Activated naive CD4-positive, alpha-beta T cell treated with anti-CD3 and anti-CD28 coated beads, Interleukin-2, amount 50 U/mL, for 72 hours (primary cell): ENCODE data around the gene PDE4D. TPM values are rescaled to one million over a fixed set of nuclear protein-coding genes. Genes with fewer than 3 reads are reported as not detected.
A peak's percentile ranks its signal among the peaks of the same experiment; 100 is the strongest.

Experiments used
- ATAC-seq, 2 donors: fragments of 150-1000 bp; cut with Tn5 transposase; 2 replicates each; pipeline ENCODE4 v1.10.0; 2021; ENCODE audit warnings: mild to moderate bottlenecking in 2 of 2, moderate library complexity in 2 of 2
- DNase-seq, 2 donors: peaks; one replicate each; pipeline ENCODE4 v3.0.0; 2021 to 2022; ENCODE audit warnings: low spot score in 2 of 2
- H3K27ac Mint-ChIP-seq, 2 donors: one replicate each; pipeline ENCODE4 v1.8.0; 2022; ENCODE audit warnings: mild to moderate bottlenecking in 2 of 2, mixed read lengths in 2 of 2
- H3K36me3 Mint-ChIP-seq, 2 donors: one replicate each; pipeline ENCODE4 v1.8.0; 2022; ENCODE audit warnings: mixed read lengths in 2 of 2
- H3K9me3 Mint-ChIP-seq, 2 donors: one replicate each; pipeline ENCODE4 v1.8.0; 2022; ENCODE audit warnings: mixed read lengths in 2 of 2
- total RNA-seq, 2 donors: library from RNA; stranded (reverse); gene quantifications; one replicate each; pipeline ENCODE4 v1.2.3, GENCODE V29; 2022

Gene PDE4D
- total RNA-seq, 2 donors from 2014 or later = 31.1 to 86.7 TPM

GRCh38 chr5:59823420-59823819, 70.1 kb downstream of the PDE4D start:
- Mint-ChIP-seq H3K9me3 (no peaks in the 10 kb centered on the region), H3K36me3 (no peaks in the 10 kb centered on the region), H3K27ac (no peak overlapping the region)
- no peak for DNase-seq
- no peak for ATAC-seq

GRCh38 chr5:59819806-59820205, 73.7 kb downstream of the PDE4D start:
- DNase-seq (no peak), ATAC-seq (no peak)
- no peaks in the 10 kb centered on the region for H3K9me3 Mint-ChIP-seq
- no peak overlapping the region for H3K27ac Mint-ChIP-seq
- H3K36me3 Mint-ChIP-seq = no peaks in the 10 kb centered on the region

- DNase-seq (no peak), ATAC-seq (no peak)
- Mint-ChIP-seq H3K36me3 (no peaks in the 10 kb centered on the region), H3K9me3 (no peaks in the 10 kb centered on the region), H3K27ac (no peak overlapping the region)
These were observed 76.0 kb downstream of the PDE4D start for GRCh38 chr5:59817536-59817935.

GRCh38 chr5:59816654-59817300, 76.7 kb downstream of the PDE4D start:
- no peaks in the 10 kb centered on the region for H3K9me3 Mint-ChIP-seq
- ATAC-seq = no peak
- no peak for DNase-seq
- H3K36me3 Mint-ChIP-seq = no peaks in the 10 kb centered on the region
- no peak overlapping the region for H3K27ac Mint-ChIP-seq

- DNase-seq (no peak), ATAC-seq (no peak)
- no peaks in the 10 kb centered on the region for H3K9me3 Mint-ChIP-seq
- H3K27ac Mint-ChIP-seq = no peak overlapping the region
- H3K36me3 Mint-ChIP-seq = no peaks in the 10 kb centered on the region
These were observed 79.0 kb downstream of the PDE4D start for GRCh38 chr5:59814537-59814872.

- DNase-seq (peak in 1 of 2 donors; percentile 19), ATAC-seq (peak in 1 of 2 donors; percentile 74)
- Mint-ChIP-seq H3K9me3 (no peaks in the 10 kb centered on the region), H3K36me3 (no peaks in the 10 kb centered on the region), H3K27ac (no peak overlapping the region)
These were observed 79.6 kb downstream of the PDE4D start for GRCh38 chr5:59813761-59814536.

GRCh38 chr5:59810041-59810440, 83.5 kb downstream of the PDE4D start:
- no peaks in the 10 kb centered on the region for H3K9me3 Mint-ChIP-seq
- no peak overlapping the region for H3K27ac Mint-ChIP-seq
- DNase-seq (peak; percentile 63 to 68), ATAC-seq (peak; percentile 37 to 64)
- no peaks in the 10 kb centered on the region for H3K36me3 Mint-ChIP-seq

GRCh38 chr5:59807806-59808205, 85.7 kb downstream of the PDE4D start:
- Mint-ChIP-seq H3K27ac (no peak overlapping the region), H3K9me3 (no peaks in the 10 kb centered on the region), H3K36me3 (no peaks in the 10 kb centered on the region)
- ATAC-seq (no peak), DNase-seq (no peak)

- Mint-ChIP-seq H3K36me3 (no peaks in the 10 kb centered on the region), H3K9me3 (no peaks in the 10 kb centered on the region), H3K27ac (no peak overlapping the region)
- ATAC-seq (peak; percentile 9 to 33), DNase-seq (no peak)
These were observed 93.1 kb downstream of the PDE4D start for GRCh38 chr5:59800347-59800893.

GRCh38 chr5:59799668-59800346, 93.7 kb downstream of the PDE4D start:
- Mint-ChIP-seq H3K9me3 (no peaks in the 10 kb centered on the region), H3K27ac (no peak overlapping the region), H3K36me3 (no peaks in the 10 kb centered on the region)
- peak in 1 of 2 donors; percentile 37 for DNase-seq
- ATAC-seq = peak; percentile 57 to 75

GRCh38 chr5:59798862-59799667, 94.5 kb downstream of the PDE4D start:
- H3K9me3 Mint-ChIP-seq = no peaks in the 10 kb centered on the region
- peak; percentile 51 to 58 for ATAC-seq
- H3K36me3 Mint-ChIP-seq = no peaks in the 10 kb centered on the region
- H3K27ac Mint-ChIP-seq = no peak overlapping the region
- no peak for DNase-seq

- no peak overlapping the region for H3K27ac Mint-ChIP-seq
- DNase-seq = no peak
- H3K36me3 Mint-ChIP-seq = no peaks in the 10 kb centered on the region
- H3K9me3 Mint-ChIP-seq = no peaks in the 10 kb centered on the region
- no peak for ATAC-seq
These were observed 98.4 kb downstream of the PDE4D start for GRCh38 chr5:59795141-59795540.

- no peak for DNase-seq
- Mint-ChIP-seq H3K27ac (no peak overlapping the region), H3K36me3 (no peaks in the 10 kb centered on the region), H3K9me3 (no peaks in the 10 kb centered on the region)
- ATAC-seq = no peak
These were observed 100.4 kb downstream of the PDE4D start for GRCh38 chr5:59792983-59793585.

- ATAC-seq (no peak), DNase-seq (no peak)
- H3K36me3 Mint-ChIP-seq = no peaks in the 10 kb centered on the region
- no peaks in the 10 kb centered on the region for H3K9me3 Mint-ChIP-seq
- peak overlapping the region in 1 of 2 donors; percentile 37 for H3K27ac Mint-ChIP-seq
These were observed 101.9 kb downstream of the PDE4D start for GRCh38 chr5:59791617-59792016.

- Mint-ChIP-seq H3K36me3 (no peaks in the 10 kb centered on the region), H3K9me3 (no peaks in the 10 kb centered on the region), H3K27ac (peak overlapping the region; percentile 78 to 83)
- peak; percentile 45 to 50 for ATAC-seq
- DNase-seq = no peak
These were observed 102.6 kb downstream of the PDE4D start for GRCh38 chr5:59790776-59791475.

GRCh38 chr5:59790376-59790775, 103.2 kb downstream of the PDE4D start:
- H3K9me3 Mint-ChIP-seq = no peaks in the 10 kb centered on the region
- peak; percentile 83 to 89 for ATAC-seq
- peak overlapping the region; percentile 78 to 83 for H3K27ac Mint-ChIP-seq
- H3K36me3 Mint-ChIP-seq = no peaks in the 10 kb centered on the region
- no peak for DNase-seq
